Activated T-cell treated with anti-CD3 and anti-CD28 coated beads for 4 hours (primary cell): ENCODE results near the gene PPP2R5E.
A peak's percentile ranks its signal among the peaks of the same experiment; 100 is the strongest.
"Not testable (repeated sequence)": the region's sequence is repeated elsewhere in the genome, so short reads cannot be mapped to it uniquely, and the experiment has no call there.

Experiments
- DNase-seq: peaks from one replicate; pipeline ENCODE4 v3.0.0-alpha.2; 2020

The PPP2R5E gene

GRCh38 chr14:63426838-63427352, 116.3 kb downstream of the PPP2R5E start:
- no peak for DNase-seq

GRCh38 chr14:63423889-63424288, 119.3 kb downstream of the PPP2R5E start:
- DNase-seq, result no peak

- DNase-seq, result no peak
These were observed 119.8 kb downstream of the PPP2R5E start for GRCh38 chr14:63423381-63423780.

GRCh38 chr14:63421919-63422318, 121.3 kb downstream of the PPP2R5E start:
- no peak for DNase-seq

- DNase-seq, result no peak
These were observed 122.0 kb downstream of the PPP2R5E start for GRCh38 chr14:63421226-63421625.

GRCh38 chr14:63418020-63418419, 125.2 kb downstream of the PPP2R5E start:
- DNase-seq, result no peak

- DNase-seq, result no peak
These were observed 130.2 kb downstream of the PPP2R5E start for GRCh38 chr14:63413009-63413408.

GRCh38 chr14:63406333-63406732, 136.8 kb downstream of the PPP2R5E start:
- no peak for DNase-seq

- DNase-seq, result no peak
These were observed 137.5 kb downstream of the PPP2R5E start for GRCh38 chr14:63405715-63406114.

GRCh38 chr14:63404906-63405305, 138.3 kb downstream of the PPP2R5E start:
- DNase-seq, result no peak

GRCh38 chr14:63401646-63402045, 141.5 kb downstream of the PPP2R5E start:
- no peak for DNase-seq

- DNase-seq, result no peak
These were observed 144.2 kb downstream of the PPP2R5E start for GRCh38 chr14:63398952-63399351.

GRCh38 chr14:63394841-63395240, 148.3 kb downstream of the PPP2R5E start:
- DNase-seq, result no peak

- DNase-seq, result no peak
These were observed 148.7 kb downstream of the PPP2R5E start for GRCh38 chr14:63394432-63394831.

GRCh38 chr14:63393012-63393411, 150.2 kb downstream of the PPP2R5E start:
- no peak for DNase-seq

- no peak for DNase-seq
These were observed 150.9 kb downstream of the PPP2R5E start for GRCh38 chr14:63392236-63392635.

- DNase-seq, result peak; percentile 15
These were observed 154.3 kb downstream of the PPP2R5E start for GRCh38 chr14:63388766-63389431.

GRCh38 chr14:63387711-63388110, 155.5 kb downstream of the PPP2R5E start:
- no peak for DNase-seq

GRCh38 chr14:63383776-63384367, 159.3 kb downstream of the PPP2R5E start:
- no peak for DNase-seq

- DNase-seq, result no peak
These were observed 164.7 kb downstream of the PPP2R5E start for GRCh38 chr14:63378444-63378843.

- DNase-seq, result no peak
These were observed 167.4 kb downstream of the PPP2R5E start for GRCh38 chr14:63375769-63376168.

GRCh38 chr14:63371613-63372012, 171.6 kb downstream of the PPP2R5E start:
- not testable (repeated sequence) for DNase-seq

GRCh38 chr14:63371033-63371432, 172.1 kb downstream of the PPP2R5E start:
- no peak for DNase-seq

- no peak for DNase-seq
These were observed 175.3 kb downstream of the PPP2R5E start for GRCh38 chr14:63367742-63368364.
